ENCODE results near the gene KCNAB2.

The KCNAB2 gene

GRCh38 chr1:6143395-6143794, 97.7 kb downstream of the KCNAB2 start:
- Histone ChIP-seq H3K9me2 (ENCODE audit: low read depth, low read length) (no peaks in the 10 kb centered on the region), H3F3A (ENCODE audit: insufficient read depth, low read length) (no peaks in the 10 kb centered on the region), H3K9me3 (ENCODE audit: low read length) (no peaks in the 10 kb centered on the region), H3K9ac (ENCODE audit: low read length) (no peak overlapping the region), H3K4me2 (ENCODE audit: low read length) (no peak overlapping the region), H3K27me3 (ENCODE audit: insufficient read depth, low read length) (no peaks in the 10 kb centered on the region), H2AFZ (ENCODE audit: low read length) (no peak overlapping the region), H3K36me3 (ENCODE audit: insufficient read depth, low read length) (no peaks in the 10 kb centered on the region), H3K4me3 (ENCODE audit: low read depth, low read length, poor library complexity, severe bottlenecking) (no peak overlapping the region), H3K27ac (ENCODE audit: low read depth, low read length, poor library complexity, severe bottlenecking) (no peak overlapping the region), H3K79me2 (ENCODE audit: insufficient read depth, low read length) (no peaks in the 10 kb centered on the region), H3K4me1 (ENCODE audit: insufficient read depth, low read length, severe bottlenecking) (no peaks in the 10 kb centered on the region), H4K20me1 (ENCODE audit: insufficient read depth, low read length) (no peaks in the 10 kb centered on the region)
- TF ChIP-seq EZH2 (IDR thresholded peaks at IDR 0.05; ENCODE audit: borderline replicate concordance, low read length) (no peak), CTCF (IDR thresholded peaks at IDR 0.05; ENCODE audit: low read length) (no peak)

GRCh38 chr1:6144175-6144574, 98.5 kb downstream of the KCNAB2 start:
- H3F3A ChIP-seq (ENCODE audit: insufficient read depth, low read length), result no peaks in the 10 kb centered on the region
- no peaks in the 10 kb centered on the region for H3K27me3 ChIP-seq (ENCODE audit: insufficient read depth, low read length)
- H3K9me2 ChIP-seq (ENCODE audit: low read depth, low read length), result no peaks in the 10 kb centered on the region
- H3K4me1 ChIP-seq (ENCODE audit: insufficient read depth, low read length, severe bottlenecking), result no peaks in the 10 kb centered on the region
- no peaks in the 10 kb centered on the region for H3K79me2 ChIP-seq (ENCODE audit: insufficient read depth, low read length)
- TF ChIP-seq CTCF (IDR thresholded peaks at IDR 0.05; ENCODE audit: low read length), result no peak
- no peak for TF ChIP-seq EZH2 (IDR thresholded peaks at IDR 0.05; ENCODE audit: borderline replicate concordance, low read length)
- H2AFZ ChIP-seq (ENCODE audit: low read length), result no peak overlapping the region
- no peak overlapping the region for H3K27ac ChIP-seq (ENCODE audit: low read depth, low read length, poor library complexity, severe bottlenecking)
- H3K36me3 ChIP-seq (ENCODE audit: insufficient read depth, low read length), result no peaks in the 10 kb centered on the region
- no peaks in the 10 kb centered on the region for H3K9me3 ChIP-seq (ENCODE audit: low read length)
- H3K4me2 ChIP-seq (ENCODE audit: low read length), result no peak overlapping the region
- no peaks in the 10 kb centered on the region for H4K20me1 ChIP-seq (ENCODE audit: insufficient read depth, low read length)
- no peak overlapping the region for H3K4me3 ChIP-seq (ENCODE audit: low read depth, low read length, poor library complexity, severe bottlenecking)
- H3K9ac ChIP-seq (ENCODE audit: low read length), result no peak overlapping the region

DNA sequence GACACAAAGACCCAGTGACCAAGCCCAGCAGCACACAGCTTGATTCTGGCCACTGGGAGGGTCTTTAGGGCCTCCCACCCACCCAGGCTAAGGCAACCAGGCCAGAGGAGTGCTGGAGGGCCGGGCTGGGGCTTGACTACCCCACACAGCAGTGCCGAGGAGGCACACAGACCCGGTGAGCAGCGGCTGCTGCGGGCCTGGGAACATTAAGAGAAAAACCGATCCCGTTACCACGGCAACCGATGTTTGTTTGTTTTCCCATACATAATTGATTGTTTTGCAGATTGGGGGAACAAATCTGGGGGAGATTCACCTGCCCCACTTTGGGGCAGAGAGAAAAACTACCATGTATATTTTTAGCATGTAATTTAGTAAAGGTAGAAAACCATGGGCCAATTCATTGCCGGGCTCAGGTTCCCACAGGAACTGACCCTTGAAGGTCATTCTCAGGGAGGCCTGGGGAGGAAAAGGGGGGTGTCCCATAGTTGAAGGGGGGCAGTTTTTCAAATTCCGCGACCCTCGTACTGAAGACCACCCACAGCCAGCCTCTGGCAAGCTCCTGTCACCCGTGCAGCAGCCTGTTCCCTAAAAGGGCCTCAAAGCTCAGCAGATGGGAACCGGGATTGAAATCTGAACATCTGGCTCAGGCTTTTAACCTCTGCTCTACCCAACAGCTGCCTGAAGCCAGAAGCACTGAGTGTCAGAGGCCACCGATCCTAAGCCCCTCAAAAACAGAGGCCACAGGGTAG, 99.1 kb downstream of the KCNAB2 start:
- TF ChIP-seq CTCF (IDR thresholded peaks at IDR 0.05; ENCODE audit: low read length) (no peak), EZH2 (IDR thresholded peaks at IDR 0.05; ENCODE audit: borderline replicate concordance, low read length) (no peak)
- H3K36me3 ChIP-seq (ENCODE audit: insufficient read depth, low read length), result no peaks in the 10 kb centered on the region
- no peak overlapping the region for H3K27ac ChIP-seq (ENCODE audit: low read depth, low read length, poor library complexity, severe bottlenecking)
- no peak overlapping the region for H2AFZ ChIP-seq (ENCODE audit: low read length)
- H4K20me1 ChIP-seq (ENCODE audit: insufficient read depth, low read length), result no peaks in the 10 kb centered on the region
- H3K9me2 ChIP-seq (ENCODE audit: low read depth, low read length), result no peaks in the 10 kb centered on the region
- no peaks in the 10 kb centered on the region for H3K79me2 ChIP-seq (ENCODE audit: insufficient read depth, low read length)
- no peak overlapping the region for H3K4me2 ChIP-seq (ENCODE audit: low read length)
- no peak overlapping the region for H3K9ac ChIP-seq (ENCODE audit: low read length)
- no peaks in the 10 kb centered on the region for H3K27me3 ChIP-seq (ENCODE audit: insufficient read depth, low read length)
- no peaks in the 10 kb centered on the region for H3F3A ChIP-seq (ENCODE audit: insufficient read depth, low read length)
- H3K9me3 ChIP-seq (ENCODE audit: low read length), result no peaks in the 10 kb centered on the region
- no peak overlapping the region for H3K4me3 ChIP-seq (ENCODE audit: low read depth, low read length, poor library complexity, severe bottlenecking)
- H3K4me1 ChIP-seq (ENCODE audit: insufficient read depth, low read length, severe bottlenecking), result no peaks in the 10 kb centered on the region
